ENCODE results near the gene VPS50.

VPS50 gene

DNA sequence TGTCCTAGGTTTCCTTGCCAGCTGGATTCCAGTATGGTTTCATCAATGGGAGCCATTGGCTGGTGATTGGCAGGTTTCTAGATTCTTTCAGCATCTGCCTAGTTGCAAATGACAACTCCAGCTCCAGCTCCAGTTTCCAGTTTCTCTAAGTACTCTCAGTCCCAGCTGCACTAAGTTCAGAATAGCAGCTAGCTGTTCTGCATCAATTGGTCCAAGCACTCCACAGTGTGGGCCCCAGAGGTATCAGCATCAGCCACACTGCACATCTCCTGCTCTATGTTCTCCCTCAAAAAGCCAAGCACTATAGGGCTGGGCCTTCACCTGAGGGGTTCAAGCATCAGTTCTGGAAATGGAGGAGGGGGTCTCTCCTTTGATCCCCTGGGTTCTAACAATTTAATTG is 143.4 kb downstream of the VPS50 start:
- TF ChIP-seq CTCF (IDR thresholded peaks at IDR 0.05; ENCODE audit: low read depth, low read length) (no peak), MYC (IDR thresholded peaks at IDR 0.05; ENCODE audit: low read depth, low read length) (no peak), POLR2A (IDR thresholded peaks at IDR 0.05; ENCODE audit: extremely low read depth, insufficient read length) (no peak), MAX (IDR thresholded peaks at IDR 0.05; ENCODE audit: low read depth, low read length) (no peak)
- no peak for DNase-seq (ENCODE audit: low read depth)
- H3K4me3 ChIP-seq (ENCODE audit: low read depth, low read length), result no peak overlapping the region

- DNase-seq (ENCODE audit: low read depth), result no peak
- TF ChIP-seq MAX (IDR thresholded peaks at IDR 0.05; ENCODE audit: low read depth, low read length) (no peak), CTCF (IDR thresholded peaks at IDR 0.05; ENCODE audit: low read depth, low read length) (no peak), POLR2A (IDR thresholded peaks at IDR 0.05; ENCODE audit: extremely low read depth, insufficient read length) (no peak), MYC (IDR thresholded peaks at IDR 0.05; ENCODE audit: low read depth, low read length) (no peak)
- no peak overlapping the region for H3K4me3 ChIP-seq (ENCODE audit: low read depth, low read length)
Observed at GRCh38 chr7:93378131-93378760, 146.1 kb downstream of the VPS50 start.

DNA sequence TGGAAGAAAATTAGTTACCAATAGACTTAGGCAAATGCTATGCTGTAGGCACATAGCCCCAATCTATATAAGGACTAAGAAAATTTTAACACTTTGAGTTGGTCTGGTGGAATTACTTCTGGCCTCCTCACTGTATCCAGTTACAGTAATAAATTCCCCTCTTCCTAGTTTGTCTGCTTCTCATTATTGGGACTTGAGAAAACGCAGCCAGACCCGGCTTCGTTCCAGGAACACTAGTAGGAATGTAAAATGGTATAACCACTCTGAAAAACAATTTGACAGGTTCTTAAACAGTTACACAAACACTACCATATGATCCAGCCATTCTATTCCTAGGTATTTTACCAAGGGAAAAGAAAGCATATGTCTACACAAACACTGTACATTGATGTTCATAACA is 150.2 kb downstream of the VPS50 start:
- TF ChIP-seq MAX (IDR thresholded peaks at IDR 0.05; ENCODE audit: low read depth, low read length), result no peak
- TF ChIP-seq CTCF (IDR thresholded peaks at IDR 0.05; ENCODE audit: low read depth, low read length), result no peak
- TF ChIP-seq POLR2A (IDR thresholded peaks at IDR 0.05; ENCODE audit: extremely low read depth, insufficient read length), result no peak
- no peak overlapping the region for H3K4me3 ChIP-seq (ENCODE audit: low read depth, low read length)
- DNase-seq (ENCODE audit: low read depth), result no peak

- no peak for DNase-seq (ENCODE audit: low read depth)
- no peak overlapping the region for H3K4me3 ChIP-seq (ENCODE audit: low read depth, low read length)
- TF ChIP-seq CTCF (IDR thresholded peaks at IDR 0.05; ENCODE audit: low read depth, low read length), result no peak
- TF ChIP-seq POLR2A (IDR thresholded peaks at IDR 0.05; ENCODE audit: extremely low read depth, insufficient read length), result no peak
- TF ChIP-seq MYC (IDR thresholded peaks at IDR 0.05; ENCODE audit: low read depth, low read length), result no peak
- TF ChIP-seq MAX (IDR thresholded peaks at IDR 0.05; ENCODE audit: low read depth, low read length), result no peak
Observed at GRCh38 chr7:93390660-93391059, 158.5 kb downstream of the VPS50 start.

- no peak overlapping the region for H3K4me3 ChIP-seq (ENCODE audit: low read depth, low read length)
- TF ChIP-seq CTCF (IDR thresholded peaks at IDR 0.05; ENCODE audit: low read depth, low read length), result no peak
- TF ChIP-seq POLR2A (IDR thresholded peaks at IDR 0.05; ENCODE audit: extremely low read depth, insufficient read length), result no peak
- TF ChIP-seq MAX (IDR thresholded peaks at IDR 0.05; ENCODE audit: low read depth, low read length), result no peak
- TF ChIP-seq MYC (IDR thresholded peaks at IDR 0.05; ENCODE audit: low read depth, low read length), result no peak
- no peak for DNase-seq (ENCODE audit: low read depth)
Observed at GRCh38 chr7:93392984-93393383, 160.8 kb downstream of the VPS50 start.

Data from NB4 (cell line).